GM19193 (cell line): ENCODE data around the gene TEX30.

Source experiments
- POLR2A ChIP-seq: IDR thresholded peaks from 4 replicates; pipeline ENCODE4 v1.6.1; 2011; ENCODE audit not compliant: insufficient read depth, insufficient read length; ENCODE audit errors: extremely low read depth

The TEX30 gene

GRCh38 chr13:102793611-102794355 lies 20.2 kb upstream of the TEX30 start:
- no peak for TF ChIP-seq POLR2A

- no peak for TF ChIP-seq POLR2A
Observed at GRCh38 chr13:102792396-102792795, 18.8 kb upstream of the TEX30 start.

GRCh38 chr13:102788683-102789082 lies 15.1 kb upstream of the TEX30 start:
- no peak for TF ChIP-seq POLR2A

GRCh38 chr13:102784483-102784882 lies 10.9 kb upstream of the TEX30 start:
- TF ChIP-seq POLR2A = no peak

GRCh38 chr13:102781591-102781990 lies 8.0 kb upstream of the TEX30 start:
- TF ChIP-seq POLR2A = no peak

- TF ChIP-seq POLR2A = no peak
Observed at GRCh38 chr13:102779436-102780159, 6.0 kb upstream of the TEX30 start.

- TF ChIP-seq POLR2A = no peak
Observed at GRCh38 chr13:102777736-102778135, 4.2 kb upstream of the TEX30 start.

- no peak for TF ChIP-seq POLR2A
Observed at GRCh38 chr13:102776271-102776670, 2.7 kb upstream of the TEX30 start.

- TF ChIP-seq POLR2A = no peak
Observed at GRCh38 chr13:102774591-102775520, 1.3 kb upstream of the TEX30 start.

GRCh38 chr13:102774214-102774568 lies 605 bp upstream of the TEX30 start:
- TF ChIP-seq POLR2A = no peak

GRCh38 chr13:102772042-102772425 lies 1.6 kb downstream of the TEX30 start:
- TF ChIP-seq POLR2A = no peak

- TF ChIP-seq POLR2A = no peak
Observed at GRCh38 chr13:102771298-102772041, 2.1 kb downstream of the TEX30 start.

- TF ChIP-seq POLR2A = no peak
Observed at GRCh38 chr13:102770435-102770834, 3.2 kb downstream of the TEX30 start.

GRCh38 chr13:102769679-102770078 lies 3.9 kb downstream of the TEX30 start:
- TF ChIP-seq POLR2A = no peak

GRCh38 chr13:102768909-102769308 lies 4.7 kb downstream of the TEX30 start:
- no peak for TF ChIP-seq POLR2A

- no peak for TF ChIP-seq POLR2A
Observed at GRCh38 chr13:102763741-102764140, 9.8 kb downstream of the TEX30 start.

- no peak for TF ChIP-seq POLR2A
Observed at GRCh38 chr13:102761071-102761470, 12.5 kb downstream of the TEX30 start.
